ENCODE measurements around the gene STXBP5.

The STXBP5 gene

GRCh38 chr6:147179809-147180208, 24.4 kb upstream of the STXBP5 start:
- no peak for DNase-seq

- DNase-seq, result no peak
Measured at GRCh38 chr6:147180926-147181325, 23.3 kb upstream of the STXBP5 start.

- no peak for DNase-seq
Measured at GRCh38 chr6:147184379-147184778, 19.8 kb upstream of the STXBP5 start.

DNA sequence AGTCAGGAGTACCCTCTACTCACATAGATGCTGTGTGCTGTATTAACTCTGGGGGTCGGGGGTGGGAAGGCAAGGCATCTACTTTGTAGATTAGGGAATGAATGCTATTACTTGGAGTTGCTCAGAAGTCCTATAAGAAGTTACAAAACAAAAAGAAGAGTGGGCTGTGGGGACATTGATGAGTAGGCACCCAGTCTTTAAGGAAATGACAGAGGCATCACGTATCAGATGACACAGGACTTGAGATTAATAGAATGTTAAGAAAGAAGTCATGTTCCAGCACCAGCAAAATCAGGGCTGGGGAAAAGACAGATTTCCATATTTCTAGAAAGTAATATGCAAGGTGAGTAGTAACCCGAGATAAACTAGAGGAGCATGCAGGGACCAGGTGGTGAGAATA, 19.0 kb upstream of the STXBP5 start:
- DNase-seq, result no peak

DNA sequence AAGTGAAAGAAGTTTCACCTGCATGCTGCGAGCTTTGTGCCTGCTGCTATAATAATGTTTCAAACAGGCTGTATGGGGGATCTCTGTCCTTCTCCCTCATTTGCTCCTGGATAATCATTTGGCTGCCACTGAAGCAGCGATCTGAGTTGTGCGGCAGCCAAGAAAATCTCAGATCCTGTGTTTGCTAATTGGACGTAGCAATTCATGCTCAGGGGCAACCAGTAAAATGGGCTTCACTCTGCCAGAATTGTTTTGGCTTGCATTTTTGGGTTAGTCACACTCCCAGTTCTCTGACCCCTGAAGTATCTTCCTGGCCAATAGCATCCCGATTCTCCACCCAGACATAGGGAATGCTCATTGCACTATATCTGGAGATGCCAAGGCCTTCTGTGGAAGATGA, 13.7 kb upstream of the STXBP5 start:
- DNase-seq, result no peak

GRCh38 chr6:147192278-147192911, 11.8 kb upstream of the STXBP5 start:
- DNase-seq, result no peak

DNA sequence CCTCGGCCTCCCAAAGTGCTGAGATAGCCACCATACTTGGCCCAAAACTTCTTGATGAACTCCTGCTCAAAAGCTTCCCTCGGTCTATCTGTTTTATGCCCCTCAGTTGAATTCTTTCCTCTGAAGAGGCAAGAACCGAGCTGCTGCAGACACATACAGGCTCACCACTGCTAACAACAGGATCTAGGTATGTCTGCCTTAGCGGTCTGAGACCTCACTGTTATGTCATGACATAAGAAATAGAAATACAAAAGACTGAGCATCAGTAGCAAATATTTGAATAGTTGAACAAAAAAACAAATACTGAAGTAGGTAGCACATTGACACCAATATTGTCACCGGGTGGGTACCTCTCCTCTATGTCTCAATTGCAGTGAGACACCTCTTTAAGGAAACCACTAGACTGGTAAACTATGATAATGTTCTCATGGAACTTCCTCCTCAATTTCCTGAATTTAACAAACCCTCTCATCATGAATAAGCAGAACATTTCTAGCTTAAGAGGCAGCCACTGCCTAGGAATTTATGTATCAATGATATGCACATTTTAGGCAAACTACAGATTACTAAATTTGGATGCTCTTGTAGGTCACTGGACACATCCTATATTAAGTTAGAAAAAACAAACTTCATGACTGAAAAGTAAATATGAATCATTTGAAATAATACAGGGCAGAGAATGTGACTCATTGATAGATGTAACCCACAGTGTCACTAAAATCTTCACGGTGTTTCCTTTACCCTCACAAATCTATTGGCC, 9.4 kb upstream of the STXBP5 start:
- DNase-seq, result no peak

GRCh38 chr6:147195510-147195909, 8.7 kb upstream of the STXBP5 start:
- DNase-seq, result no peak

- no peak for DNase-seq
Measured at GRCh38 chr6:147195987-147196386, 8.2 kb upstream of the STXBP5 start.

DNA sequence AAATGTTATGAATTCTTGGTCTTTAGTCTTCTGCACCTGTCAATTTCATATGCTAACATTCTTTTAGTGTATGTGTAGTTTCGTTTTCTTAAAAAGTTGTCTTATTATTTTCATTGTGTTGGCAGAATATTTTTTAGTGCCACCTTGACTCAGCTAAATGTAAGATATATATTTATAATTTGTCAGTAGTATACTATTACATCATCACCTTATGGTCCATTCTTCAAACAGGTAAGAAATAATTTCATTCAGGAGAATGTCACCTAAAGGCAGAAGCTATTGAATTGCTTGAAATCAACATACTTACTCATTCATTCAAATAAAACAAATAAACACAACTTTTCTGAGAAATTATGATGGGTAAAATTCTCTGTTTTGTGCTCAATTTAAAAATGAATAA, 3.5 kb upstream of the STXBP5 start:
- no peak for DNase-seq

- DNase-seq, result peak; percentile 39
Measured at GRCh38 chr6:147201885-147202515, 2.2 kb upstream of the STXBP5 start.

- DNase-seq, result peak; percentile 93
Measured at GRCh38 chr6:147202516-147203310, 1.5 kb upstream of the STXBP5 start.

DNA sequence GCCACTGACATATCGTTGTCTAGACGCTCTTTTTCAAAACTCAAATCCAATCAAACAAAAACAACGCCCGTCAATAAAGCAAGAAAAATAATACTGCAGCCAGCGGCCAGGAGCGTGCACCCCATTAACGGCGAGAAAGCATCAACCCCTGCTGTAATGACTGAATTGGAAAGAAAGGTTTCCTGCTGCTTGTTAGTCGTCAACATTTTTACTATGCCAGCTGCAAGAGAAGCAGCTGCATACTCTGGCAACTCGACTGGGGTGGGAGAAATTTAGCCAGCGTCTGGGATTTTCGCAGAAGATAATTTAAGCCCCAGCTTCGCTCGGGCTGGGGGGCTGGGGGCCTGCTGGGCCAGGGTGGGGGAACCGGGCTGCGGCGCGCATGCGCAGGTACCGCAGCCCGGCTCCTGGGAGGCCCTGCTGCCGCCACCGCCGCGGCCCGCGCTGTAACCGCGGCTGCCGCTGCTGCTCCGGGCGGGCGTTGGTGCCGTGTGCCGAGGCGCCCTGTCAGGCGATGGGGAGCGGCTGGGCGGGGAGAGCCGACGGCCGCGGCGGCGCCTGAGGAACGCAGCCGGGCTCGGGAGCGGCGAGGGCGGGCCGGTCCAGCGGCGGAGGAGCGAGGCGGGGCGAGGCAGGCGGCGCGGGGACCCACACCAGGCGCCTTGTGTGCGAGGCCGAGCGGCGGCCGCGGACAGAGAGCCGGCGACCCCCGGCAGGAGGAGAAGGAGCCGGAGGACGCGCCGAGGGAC, 732 bp upstream of the STXBP5 start:
- peak; percentile 42 for DNase-seq

GRCh38 chr6:147204843-147205311, 660 bp downstream of the STXBP5 start:
- DNase-seq, result no peak

DNA sequence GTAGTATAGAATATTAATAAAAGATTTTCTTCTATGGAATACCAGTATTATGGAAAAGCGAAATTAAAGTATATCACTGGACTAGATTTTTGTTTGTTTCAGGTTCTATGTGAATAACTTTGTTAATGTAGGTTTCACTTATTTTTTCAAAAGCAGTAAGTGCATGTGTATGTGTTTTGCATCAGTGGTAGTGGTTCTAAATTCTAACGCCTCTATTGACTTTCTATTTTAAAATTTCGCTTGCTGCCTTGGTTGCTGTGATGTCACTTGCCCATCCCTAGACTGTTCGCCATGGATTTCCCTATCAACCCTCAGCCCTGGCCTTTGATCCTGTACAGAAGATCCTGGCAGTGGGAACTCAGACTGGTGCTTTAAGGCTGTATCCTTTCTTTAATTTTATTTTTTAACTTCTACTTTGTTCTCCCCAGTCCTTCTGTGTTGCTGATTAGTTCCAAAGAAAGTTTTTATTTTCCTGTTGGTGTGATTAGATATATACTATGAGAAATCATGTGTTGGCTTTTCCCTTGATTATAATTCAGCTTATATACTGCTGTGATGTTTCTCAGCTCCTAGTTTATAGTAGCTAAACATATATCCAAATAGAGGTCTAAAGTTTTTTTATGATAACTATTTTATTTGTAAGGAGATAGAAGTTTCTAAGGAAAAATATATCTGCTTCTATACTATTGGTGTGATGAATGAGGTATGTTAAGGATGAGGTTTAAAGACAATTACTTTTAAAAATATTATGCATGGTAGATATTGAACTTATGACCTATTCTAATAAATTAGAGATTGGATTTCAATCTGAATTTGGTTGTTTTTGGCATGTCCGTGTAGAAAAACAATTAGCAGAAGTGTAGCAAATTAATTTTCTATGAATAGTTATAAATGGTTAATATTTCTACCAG, 1.7 kb downstream of the STXBP5 start:
- no peak for DNase-seq

DNA sequence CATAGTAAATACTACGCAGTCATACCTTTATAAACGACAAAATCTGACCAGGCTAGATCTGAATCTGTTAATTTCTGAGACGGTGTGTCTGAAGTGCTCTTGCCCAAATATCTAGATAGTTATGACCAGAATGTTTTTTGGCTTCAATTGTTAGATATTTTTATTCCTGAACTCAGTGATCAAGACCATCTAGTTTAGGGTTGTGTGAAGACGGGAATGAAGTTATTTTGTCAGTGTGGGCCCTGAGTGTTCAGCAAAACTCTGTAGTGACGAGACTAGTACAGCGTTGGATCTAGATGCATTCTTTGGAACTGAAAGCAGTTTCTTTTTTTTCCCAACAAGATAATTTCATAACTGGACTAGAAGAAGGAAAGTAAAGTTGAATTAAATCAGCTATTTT, 3.1 kb downstream of the STXBP5 start:
- DNase-seq, result no peak

DNA sequence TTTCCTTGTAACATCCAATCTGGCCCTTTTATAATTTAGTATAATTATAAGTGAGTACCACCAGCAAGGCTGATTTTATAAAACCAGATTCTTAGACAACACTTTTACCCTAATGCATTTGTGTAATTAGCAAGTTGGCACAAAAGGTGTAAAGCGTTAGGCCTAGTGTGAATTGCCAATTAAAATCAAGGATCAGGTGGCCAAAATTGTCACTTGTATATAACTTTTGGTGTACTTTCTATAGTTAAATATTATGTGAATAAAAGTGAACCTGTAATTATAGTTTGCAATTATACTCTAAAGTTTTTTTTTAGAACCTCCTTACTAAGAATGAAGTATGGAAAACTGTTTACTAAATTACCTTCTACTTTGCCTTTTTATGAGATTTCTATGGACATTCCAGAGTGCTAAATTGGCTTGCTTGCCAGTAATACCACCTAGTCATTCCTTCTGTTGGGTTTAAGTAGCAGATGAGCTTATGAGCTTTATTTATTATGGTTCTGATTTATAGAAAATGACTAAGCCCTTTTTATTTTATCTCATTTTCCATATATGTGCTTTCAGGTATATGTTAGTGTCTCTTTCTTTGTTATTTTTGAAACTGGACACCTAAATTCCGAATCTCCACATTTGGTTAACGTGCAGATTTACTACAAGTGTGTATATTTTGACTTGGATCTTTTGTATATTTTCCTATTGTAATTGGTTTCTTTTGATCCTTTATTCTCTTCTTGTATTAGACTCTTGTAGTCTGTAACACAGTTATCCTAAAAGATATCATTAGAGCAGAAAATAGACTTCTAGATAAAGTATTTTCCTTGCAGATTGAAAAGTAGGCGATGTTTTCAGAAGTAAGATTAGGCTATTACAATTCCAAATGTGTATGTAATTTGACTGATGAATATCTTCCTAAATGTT, 3.9 kb downstream of the STXBP5 start:
- DNase-seq, result no peak

DNA sequence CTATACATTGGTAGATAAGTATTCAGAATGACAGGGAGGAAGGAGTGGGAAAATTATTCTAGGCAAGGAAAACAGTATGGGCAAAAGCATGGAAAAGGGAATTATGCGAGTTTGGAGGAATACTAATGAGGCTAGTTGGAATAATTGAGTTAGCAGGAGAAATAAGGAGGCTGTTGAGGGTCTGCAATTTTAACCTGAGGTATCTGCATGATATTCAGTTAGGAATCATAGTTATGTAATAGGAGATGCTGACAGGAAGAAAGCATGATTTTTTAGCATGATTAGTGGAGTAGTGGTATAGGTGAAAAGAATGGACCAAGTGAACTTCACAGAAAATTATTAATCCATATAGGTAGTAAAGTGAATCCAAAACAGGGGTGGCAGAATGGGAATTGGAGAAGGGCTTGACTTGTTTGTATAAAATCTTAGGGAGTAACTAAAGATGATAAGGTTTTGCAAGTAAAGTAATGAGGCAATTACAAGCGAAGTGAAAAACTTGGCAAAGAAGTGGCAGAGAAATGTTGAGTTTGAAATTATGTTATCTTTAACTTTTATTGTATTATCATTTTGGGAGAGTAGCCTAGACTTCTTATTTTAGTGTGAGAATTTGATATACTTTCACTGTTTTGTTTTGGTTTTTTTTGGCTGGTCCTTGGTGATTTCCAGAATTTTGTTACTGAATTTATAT, 5.7 kb downstream of the STXBP5 start:
- no peak for DNase-seq

DNA sequence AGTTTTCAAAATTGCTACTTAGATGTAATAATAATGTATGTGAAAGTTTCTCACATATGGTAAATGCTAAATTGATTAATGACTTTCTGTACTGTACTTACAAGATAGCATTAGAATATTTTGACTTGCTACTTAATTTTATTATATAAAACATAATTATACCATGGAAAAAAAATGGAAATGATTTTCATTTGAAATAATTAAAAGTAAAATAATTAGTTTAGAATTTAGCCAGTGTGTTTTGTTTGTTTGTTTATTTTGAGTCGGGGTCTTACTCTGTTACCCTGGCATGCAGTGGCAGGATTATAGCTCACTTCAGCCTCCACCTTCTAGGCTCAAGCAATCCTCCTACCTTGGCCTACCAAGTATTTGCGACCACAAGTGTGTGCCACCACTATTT, 7.1 kb downstream of the STXBP5 start:
- no peak for DNase-seq

- no peak for DNase-seq
Measured at GRCh38 chr6:147211831-147212230, 7.6 kb downstream of the STXBP5 start.

Measured in DMS79 (cell line).